HepG2 (cell line): ENCODE data around the gene FTHL17. TPM values are rescaled to one million over a fixed set of nuclear protein-coding genes. Genes with fewer than 3 reads are reported as not detected.

ENCODE experiments used
- ATAC-seq: fragments of 200-7000 bp; cut with Tn5 transposase; 3 replicates; pipeline ENCODE4 v1.9.1; 2020; ENCODE audit warnings: mild to moderate bottlenecking, moderate library complexity
- BruUV-seq: library from RNA; stranded (reverse); fragments of 400-500 nt; replicated peaks from 2 replicates; lab custom pipeline; 2021; lab: Mats Ljungman, UMichigan
- CTCF ChIA-PET: fragments of 300-600 bp; formaldehyde crosslinking; extraction: SDS; loops from one replicate; lab custom pipeline; 2021; ENCODE audit warnings: low total read pairs, inconsistent platforms, low intra/inter-chr PET ratio; lab: Yijun Ruan, JAX
- POLR2A ChIA-PET: fragments of 350-600 bp; sonication (Branson Sonifier 250); formaldehyde crosslinking; loops from one replicate; lab custom pipeline; 2020; ENCODE audit warnings: antibody characterized with exemption, inconsistent platforms; lab: Yijun Ruan, JAX
- DNase-seq: peaks from one replicate; pipeline ENCODE4 v3.0.0-alpha.2; 2015; ENCODE audit warnings: low spot score
- FAIRE-seq: peaks from 3 replicates; lab custom pipeline; 2011; peaks lifted over from hg19 to GRCh38; lab: Jason Lieb, UNC
- H2AFZ ChIP-seq: one replicate; pipeline ENCODE4 v1.6.1; 2011; ENCODE audit warnings: low read length, inconsistent platforms
- H3K27ac ChIP-seq: fragments of 300-600 bp; 3 replicates; pipeline ENCODE4 v1.8.0; 2011; ENCODE audit warnings: mixed run types, mild to moderate bottlenecking, mixed read lengths, low read length, inconsistent platforms; ENCODE audit not compliant: insufficient read depth; ENCODE audit errors: extremely low read length
- H3K27me3 ChIP-seq, 2 experiments: fragments of 200-600 bp in 1 of 2; 2 replicates in 1 of 2; 3 replicates in 1 of 2; pipeline versions ENCODE4 v1.6.0 to v1.8.0; 2011; ENCODE audit warnings: low read length in 2 of 2, mild to moderate bottlenecking in 2 of 2, moderate library complexity in 2 of 2, inconsistent platforms in 1 of 2; ENCODE audit not compliant: insufficient read depth in 2 of 2, control insufficient read depth in 1 of 2
- H3K36me3 ChIP-seq, 2 experiments: fragments of 200-600 bp in 1 of 2; replicated peaks in 1 of 2; 2 replicates in 1 of 2; 3 replicates in 1 of 2; pipeline versions ENCODE4 v1.5.1 to v1.8.0; 2011; ENCODE audit warnings: low read length in 2 of 2, inconsistent platforms in 1 of 2; ENCODE audit not compliant: insufficient read depth in 2 of 2, control insufficient read depth in 1 of 2
- H3K4me1 ChIP-seq: 2 replicates; pipeline ENCODE4 v1.5.1; 2012; ENCODE audit warnings: low read length, inconsistent platforms; ENCODE audit not compliant: insufficient read depth
- H3K4me2 ChIP-seq: 2 replicates; pipeline ENCODE4 v1.6.0; 2011; ENCODE audit warnings: low read depth, low read length, inconsistent platforms
- H3K4me3 ChIP-seq, 3 experiments: fragments of 200-600 bp in 1 of 3; sonication (generic), shearing (Covaris generic) in 1 of 3; replicated peaks in 1 of 3; 2 replicates each; pipeline ENCODE4 v1.5.1; 2011 to 2016; ENCODE audit warnings: low read length in 3 of 3, inconsistent platforms in 2 of 3, low read depth in 2 of 3, mild to moderate bottlenecking in 2 of 3, control low read depth in 1 of 3, mixed read lengths in 1 of 3; ENCODE audit not compliant: insufficient read depth in 1 of 3
- H3K79me2 ChIP-seq: one replicate; pipeline ENCODE4 v1.6.1; 2011; ENCODE audit warnings: low read length, inconsistent platforms; ENCODE audit not compliant: insufficient read depth
- H3K9ac ChIP-seq: 2 replicates; pipeline ENCODE4 v1.6.0; 2011; ENCODE audit warnings: mild to moderate bottlenecking, low read depth, low read length, inconsistent platforms; ENCODE audit not compliant: insufficient read depth
- H3K9me3 ChIP-seq: 2 replicates; pipeline ENCODE4 v1.5.1; 2012; ENCODE audit warnings: mild to moderate bottlenecking, low read length
- H4K20me1 ChIP-seq: 2 replicates; pipeline ENCODE4 v1.6.0; 2011; ENCODE audit warnings: inconsistent platforms, mild to moderate bottlenecking, low read length, moderate library complexity; ENCODE audit not compliant: insufficient read depth
- ARID3A ChIP-seq: IDR thresholded peaks from 2 replicates; pipeline ENCODE4 v1.6.1; 2012; ENCODE audit warnings: low read depth, low read length, improper control_type of control experiment
- CREM ChIP-seq, 2 experiments: sonication (generic) in 1 of 2; formaldehyde crosslinking in 1 of 2; IDR thresholded peaks; 2 replicates each; pipeline versions ENCODE4 v1.4.0 to v1.6.1; 2016 to 2020; ENCODE audit warnings: antibody characterized with exemption in 1 of 2, mild to moderate bottlenecking in 1 of 2, missing genetic modification reagents in 1 of 2
- GABPB1 ChIP-seq: IDR thresholded peaks from 2 replicates; pipeline ENCODE4 v1.6.1; 2016; ENCODE audit warnings: mild to moderate bottlenecking, missing genetic modification reagents, moderate library complexity, missing compliant biosample characterization
- GATAD1 ChIP-seq: IDR thresholded peaks from 2 replicates; pipeline ENCODE4 v1.6.1; 2016; ENCODE audit warnings: missing genetic modification reagents, missing compliant biosample characterization
- GLI4 ChIP-seq: sonication (generic); formaldehyde crosslinking; IDR thresholded peaks from 2 replicates; pipeline ENCODE4 v1.5.1; 2020; ENCODE audit warnings: missing genetic modification reagents, mild to moderate bottlenecking, moderate library complexity, borderline replicate concordance
- HHEX ChIP-seq: IDR thresholded peaks from 2 replicates; pipeline ENCODE4 v1.6.1; 2016; ENCODE audit warnings: control low read depth
- SCMH1 ChIP-seq: sonication (generic); formaldehyde crosslinking; IDR thresholded peaks from 2 replicates; pipeline ENCODE4 v1.9.0; 2021; ENCODE audit warnings: missing genetic modification reagents, mild to moderate bottlenecking, borderline replicate concordance
- THYN1 ChIP-seq: sonication (generic); formaldehyde crosslinking; IDR thresholded peaks from 2 replicates; pipeline ENCODE4 v1.8.1; 2023; ENCODE audit warnings: low read depth, mild to moderate bottlenecking, moderate library complexity, missing genetic modification reagents, borderline replicate concordance
- TOPORS ChIP-seq: sonication (generic); formaldehyde crosslinking; IDR thresholded peaks from 2 replicates; pipeline ENCODE4 v1.8.0; 2023; ENCODE audit warnings: mild to moderate bottlenecking, missing genetic modification reagents
- ZFX ChIP-seq: sonication (generic); formaldehyde crosslinking; IDR thresholded peaks from 2 replicates; pipeline ENCODE4 v1.4.0; 2020; ENCODE audit warnings: mild to moderate bottlenecking, low read depth, missing genetic modification reagents, moderate library complexity
- ZNF496 ChIP-seq: sonication (generic); formaldehyde crosslinking; IDR thresholded peaks from 2 replicates; pipeline ENCODE4 v1.8.1; 2023; ENCODE audit warnings: mild to moderate bottlenecking, moderate library complexity, missing genetic modification reagents; ENCODE audit not compliant: insufficient replicate concordance
- ZNF670 ChIP-seq: sonication (generic); formaldehyde crosslinking; IDR thresholded peaks from 2 replicates; pipeline ENCODE4 v1.8.0; 2022; ENCODE audit warnings: mild to moderate bottlenecking, missing genetic modification reagents, borderline replicate concordance
- ZNF879 ChIP-seq: sonication (generic); formaldehyde crosslinking; IDR thresholded peaks from 2 replicates; pipeline ENCODE4 v1.8.1; 2023; ENCODE audit warnings: missing genetic modification reagents
- WGBS: methylation state at CpG from one replicate; pipeline ENCODE4 v1.1.6; 2017; ENCODE audit warnings: low lambda C conversion rate; 5-methylcytosine and 5-hydroxymethylcytosine counted together
- in situ Hi-C: cut with HindIII; loops from 2 replicates; pipeline ENCODE4 v1.10.0; 2017; ENCODE audit warnings: low pct_unique_long_range_greater_than_20kb; ENCODE audit not compliant: extremely low pct_ligation_motif_present
- intact Hi-C: fragments of 100-400 bp; cut with micrococcal nuclease; formaldehyde crosslinking; loops from one replicate; pipeline ENCODE4 v1.10.0; 2022; ENCODE audit not compliant: unreplicated experiment
- polyA plus RNA-seq, 8 experiments: library from polyadenylated mRNA; depleted of rRNA in 3 of 8; stranded (reverse) in 7 of 8; unstranded in 1 of 8; fragments of >200 nt; fragmentation: Illumina TruSeq in 4 of 8; extraction: Trizol in 4 of 8; gene quantifications; 2 replicates each; pipeline versions ENCODE4 v1.2.1 to v1.2.3, GENCODE V29; 2011 to 2016; ENCODE audit warnings: low read depth in 4 of 8, missing spikeins in 1 of 8, mixed read lengths in 1 of 8; ENCODE audit not compliant: insufficient read depth in 1 of 8
- total RNA-seq, 5 experiments: library from RNA; depleted of rRNA; stranded (reverse); fragments of >200 nt; fragmentation: Illumina TruSeq; extraction: Trizol; gene quantifications; 2 replicates each; pipeline ENCODE4 v1.2.3, GENCODE V29; 2016; ENCODE audit warnings: low read depth in 1 of 5

Gene FTHL17
- total and polyA plus RNA-seq, 2 of the 13 experiments (the other 11 are each of a cell fraction or from before 2014, with no cell fraction given) = not detected

- no peak for FAIRE-seq
- no peaks in the 10 kb centered on the region for H3K36me3 ChIP-seq
- ChIA-PET POLR2A (no interaction called here), CTCF (no interaction called here)
- H3K79me2 ChIP-seq = no peaks in the 10 kb centered on the region
- H4K20me1 ChIP-seq = no peaks in the 10 kb centered on the region
- H3K27me3 ChIP-seq = no peaks in the 10 kb centered on the region
- H3K9ac ChIP-seq = no peak overlapping the region
- in situ Hi-C loops = no loop called here
- H3K4me1 ChIP-seq = no peaks in the 10 kb centered on the region
- BruUV-seq = no TSS peak
- intact Hi-C loops = no loop called here
- no peak for ATAC-seq
- no peak overlapping the region for H3K4me2 ChIP-seq
- WGBS = no CpG with 5 or more reads among the region's 2 CpGs
- no peaks in the 10 kb centered on the region for H3K9me3 ChIP-seq
- H2AFZ ChIP-seq = no peak overlapping the region
- TF ChIP-seq GLI4 (CRISPR knock-in tag) = no peak
- no peak for TF ChIP-seq SCMH1 (CRISPR knock-in tag)
- TF ChIP-seq ZNF670 (CRISPR knock-in tag) = no peak
- no peak for TF ChIP-seq ZFX (CRISPR knock-in tag)
- TF ChIP-seq THYN1 (CRISPR knock-in tag) = no peak
- no peak for TF ChIP-seq ZNF496
- TF ChIP-seq ZNF879 (CRISPR knock-in tag) = no peak
- no peak for TF ChIP-seq ARID3A
- TF ChIP-seq TOPORS = no peak
- TF ChIP-seq CREM (IDR thresholded peaks at IDR 0.05) = no peak
- TF ChIP-seq CREM (CRISPR knock-in tag; IDR thresholded peaks at IDR 0.05) = no peak
- no peak for TF ChIP-seq HHEX
- TF ChIP-seq GATAD1 = no peak
- no peak for TF ChIP-seq GABPB1
- H3K27ac ChIP-seq = no peak overlapping the region
- no peak for DNase-seq
- no peak overlapping the region for H3K4me3 ChIP-seq
These were observed 27.8 kb upstream of the FTHL17 start for GRCh38 chrX:31099536-31100090.
